GM19193 (cell line): ENCODE results near the gene CNR2.

Source experiments
- POLR2A ChIP-seq: IDR thresholded peaks from 4 replicates; pipeline ENCODE4 v1.6.1; 2011; ENCODE audit not compliant: insufficient read depth, insufficient read length; ENCODE audit errors: extremely low read depth

CNR2 gene

GRCh38 chr1:23913212-23913880, at the start of gene CNR2:
Gene CNR2 (minus strand): TSS chr1:23913362. CDS start chr1:23875617, 37,745 bp downstream.
- peak; percentile 80 for TF ChIP-seq POLR2A

DNA sequence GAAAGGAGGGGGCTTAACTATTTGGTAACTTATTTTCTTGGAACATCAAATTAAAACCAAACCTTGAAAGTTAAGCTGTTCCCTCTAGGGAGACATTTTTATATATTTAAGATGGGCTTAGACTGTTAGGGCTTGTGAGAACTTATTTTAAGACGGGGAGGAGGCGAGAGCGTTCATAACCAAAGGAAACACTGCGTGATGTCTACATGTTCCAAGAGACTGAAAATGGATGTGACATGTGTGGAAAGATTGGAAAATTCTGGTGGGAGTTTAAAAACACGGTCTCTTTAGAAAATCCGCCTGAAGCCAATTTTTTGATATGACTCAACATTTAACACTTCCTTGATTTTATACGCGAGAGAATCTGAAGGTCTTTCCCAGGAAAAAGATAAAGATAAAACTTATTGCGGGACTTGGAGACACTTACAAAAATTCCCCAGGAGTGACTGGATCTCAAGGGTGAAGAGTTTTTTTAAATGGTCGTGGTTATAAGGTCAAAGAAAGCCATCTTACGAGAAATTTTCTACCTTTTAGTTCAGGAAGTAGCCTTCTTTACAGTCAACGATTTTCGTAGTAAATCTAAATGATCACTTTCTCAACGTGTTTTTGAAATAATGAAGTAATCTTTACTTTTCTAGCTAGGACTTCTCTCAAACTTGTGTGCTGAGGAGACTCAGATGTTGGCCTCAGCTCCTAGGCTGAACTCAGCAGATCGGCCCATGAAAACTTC, 47.3 kb upstream of the CNR2 start:
- TF ChIP-seq POLR2A: no peak

DNA sequence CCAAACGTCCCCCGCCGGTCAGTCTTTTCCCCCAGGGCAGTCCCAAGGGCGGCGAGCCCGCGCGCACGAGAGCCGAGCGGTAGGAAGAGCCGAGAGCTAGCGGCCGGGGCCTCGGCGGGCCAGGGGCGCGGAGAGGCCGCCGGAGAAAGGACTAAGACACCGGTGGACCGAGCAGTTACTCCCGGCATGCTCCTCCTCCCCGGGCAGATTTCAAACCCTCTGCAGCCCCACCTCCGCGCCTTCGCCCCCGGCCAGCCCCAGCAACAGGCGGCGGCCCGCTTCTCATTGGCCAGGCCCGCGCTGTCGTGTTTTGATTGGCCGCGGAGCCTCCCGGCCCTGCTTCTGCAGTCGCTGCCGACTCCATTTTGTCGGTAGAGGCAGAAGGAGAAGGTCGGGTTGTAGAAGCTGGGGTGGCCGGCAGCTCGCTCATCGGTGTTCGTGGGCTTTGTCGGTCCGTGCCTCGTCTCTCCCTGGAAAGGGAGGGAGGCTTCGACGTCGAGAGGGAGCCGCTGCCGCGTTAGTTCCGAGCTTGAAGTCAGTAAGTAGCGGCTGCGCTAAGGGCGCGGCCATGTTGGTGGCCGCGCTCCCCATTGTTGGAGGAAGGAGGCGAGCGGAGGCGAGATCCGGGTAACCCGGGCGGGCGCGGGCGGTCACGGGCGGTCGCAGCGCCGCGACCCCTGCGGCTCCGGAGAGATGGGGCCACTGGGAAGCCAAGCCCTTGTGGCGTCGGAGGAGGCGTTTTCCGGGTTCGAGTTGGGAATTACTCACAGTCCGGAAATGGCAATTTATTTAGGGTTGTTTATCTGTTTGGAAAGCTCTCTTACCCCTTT, 46.5 kb upstream of the CNR2 start, which contains the start of gene PNRC2:
Gene PNRC2 (plus strand): TSS at position 368 of the 830 bp plus-strand sequence. CDS start 1,630 bp downstream, outside the sequence.
- TF ChIP-seq POLR2A: peak; percentile 93

DNA sequence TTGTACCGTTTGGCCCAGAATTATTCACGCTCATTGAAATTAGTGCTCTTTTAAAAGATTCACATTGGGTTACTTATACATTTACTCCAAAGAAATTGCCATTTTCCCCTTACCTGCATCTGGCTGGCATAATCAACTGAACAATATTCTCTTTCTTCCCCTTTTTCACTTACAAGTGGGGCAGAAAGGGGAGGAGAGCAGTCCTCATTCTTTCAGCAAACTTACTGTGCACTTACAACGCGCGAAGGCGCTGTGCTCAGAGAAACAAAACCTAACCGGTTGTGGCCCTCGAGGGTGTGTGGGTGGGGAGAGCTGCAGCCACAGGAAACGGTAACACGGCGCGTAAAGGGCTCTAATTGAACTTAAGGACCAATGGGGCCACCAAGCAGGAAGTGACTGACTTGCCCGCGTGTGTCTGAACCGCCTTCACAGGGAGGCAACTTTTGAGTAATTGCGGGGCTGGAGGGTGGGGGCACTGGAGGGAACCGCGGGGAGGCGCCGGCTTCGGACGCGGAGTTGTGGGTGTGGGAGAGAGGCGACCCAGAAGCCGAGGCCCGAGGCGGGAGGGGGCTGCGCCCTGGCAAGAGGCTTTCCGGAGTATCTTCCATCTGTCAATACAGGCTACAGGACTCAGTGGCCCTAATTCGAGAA, 45.8 kb upstream of the CNR2 start:
- peak; percentile 64 for TF ChIP-seq POLR2A

GRCh38 chr1:23957096-23957495, 43.9 kb upstream of the CNR2 start:
- no peak for TF ChIP-seq POLR2A

GRCh38 chr1:23953020-23953419, 39.9 kb upstream of the CNR2 start:
- TF ChIP-seq POLR2A: no peak

DNA sequence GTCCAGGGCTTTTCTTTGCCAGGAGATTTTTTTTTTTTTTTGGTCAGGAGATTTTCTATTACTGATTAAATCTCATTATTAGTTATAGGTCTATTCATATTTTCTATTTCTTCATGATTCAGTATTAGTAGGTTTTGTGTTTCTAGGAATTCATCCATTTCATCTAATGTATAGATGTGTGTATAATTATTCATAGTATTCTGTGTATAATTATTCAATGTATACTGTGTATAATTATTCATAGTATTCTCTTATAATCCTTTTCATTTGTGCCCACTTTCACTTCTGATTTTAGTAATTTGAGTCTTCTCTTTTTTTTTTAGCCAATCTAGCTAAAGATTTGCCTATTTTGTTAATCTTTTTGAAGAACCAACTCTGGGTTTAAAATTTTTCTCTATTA, 34.2 kb upstream of the CNR2 start:
- TF ChIP-seq POLR2A: no peak

DNA sequence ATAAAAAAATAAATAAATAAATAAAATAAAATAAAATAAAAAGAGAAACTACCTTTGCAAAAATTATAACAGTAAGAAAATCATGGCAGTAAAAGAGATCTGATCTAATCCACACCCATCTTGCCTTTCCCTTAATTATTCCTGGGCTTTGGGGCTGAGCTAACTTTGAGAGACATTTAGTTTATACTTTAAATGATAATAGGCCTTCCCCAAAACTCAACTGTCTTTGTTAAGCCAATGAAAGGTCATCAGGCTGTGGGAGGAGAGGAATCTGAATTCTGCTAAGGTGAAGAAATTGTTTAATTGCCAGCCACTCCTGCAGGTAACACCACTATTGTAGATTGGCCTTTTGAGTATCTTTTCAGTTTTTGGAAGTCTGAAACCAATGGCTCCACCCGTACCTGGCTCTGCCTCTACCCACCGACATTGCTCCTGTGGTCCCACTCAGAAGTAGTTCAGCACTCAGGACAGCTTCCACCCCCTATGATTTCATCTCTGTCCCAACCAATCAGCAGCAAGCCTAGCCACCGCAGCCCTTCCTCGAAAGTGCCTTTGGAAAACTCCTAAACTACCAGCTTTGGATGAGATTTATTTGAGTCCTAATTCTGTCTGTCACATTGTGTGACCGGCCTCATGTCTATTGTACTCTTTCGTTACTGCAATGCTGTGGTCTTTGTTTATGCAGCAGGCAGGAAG, 23.5 kb upstream of the CNR2 start:
- TF ChIP-seq POLR2A: no peak

- no peak for TF ChIP-seq POLR2A
These were observed 18.3 kb upstream of the CNR2 start for GRCh38 chr1:23931491-23931880.

GRCh38 chr1:23930861-23931490, 17.8 kb upstream of the CNR2 start:
- no peak for TF ChIP-seq POLR2A

GRCh38 chr1:23930270-23930669, 17.1 kb upstream of the CNR2 start:
- no peak for TF ChIP-seq POLR2A

DNA sequence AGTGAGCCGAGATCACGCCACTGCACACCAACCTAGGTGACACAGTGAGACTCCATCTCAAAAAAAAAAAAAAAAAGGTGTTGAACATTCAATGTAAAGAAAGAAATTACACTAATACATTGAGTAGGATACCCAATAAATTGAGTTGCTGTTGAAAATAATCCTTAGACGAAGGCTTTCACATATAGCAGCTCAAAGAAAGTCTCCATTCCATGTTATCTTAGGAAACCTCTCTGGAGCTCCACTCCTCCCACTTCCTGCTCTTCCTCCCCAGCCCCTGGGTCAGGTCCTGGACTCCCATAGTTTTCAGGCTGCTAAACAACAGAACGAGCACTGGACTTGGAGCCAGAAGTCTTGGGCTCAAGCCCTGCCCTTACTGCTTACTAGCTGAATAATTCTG, 15.6 kb upstream of the CNR2 start:
- TF ChIP-seq POLR2A: no peak

DNA sequence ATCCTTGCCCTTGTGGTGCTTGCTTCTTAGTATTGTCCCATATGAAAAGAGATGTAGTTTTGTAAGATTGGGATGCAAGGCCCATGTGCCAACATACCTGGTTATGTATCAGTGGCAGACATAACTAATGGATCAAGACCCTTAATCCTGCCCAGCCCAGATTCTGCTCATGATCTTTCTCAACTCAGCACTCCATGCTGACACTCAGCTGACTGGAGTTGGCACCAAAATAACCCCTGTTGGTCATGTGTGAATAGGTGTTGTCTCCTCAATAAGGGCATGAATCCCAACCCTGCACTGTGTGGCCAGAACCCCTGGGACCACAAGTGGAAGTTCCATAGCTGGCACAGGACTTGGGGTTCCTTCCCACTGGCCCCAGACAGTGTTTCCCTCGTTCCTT, 13.9 kb upstream of the CNR2 start:
- TF ChIP-seq POLR2A: no peak

DNA sequence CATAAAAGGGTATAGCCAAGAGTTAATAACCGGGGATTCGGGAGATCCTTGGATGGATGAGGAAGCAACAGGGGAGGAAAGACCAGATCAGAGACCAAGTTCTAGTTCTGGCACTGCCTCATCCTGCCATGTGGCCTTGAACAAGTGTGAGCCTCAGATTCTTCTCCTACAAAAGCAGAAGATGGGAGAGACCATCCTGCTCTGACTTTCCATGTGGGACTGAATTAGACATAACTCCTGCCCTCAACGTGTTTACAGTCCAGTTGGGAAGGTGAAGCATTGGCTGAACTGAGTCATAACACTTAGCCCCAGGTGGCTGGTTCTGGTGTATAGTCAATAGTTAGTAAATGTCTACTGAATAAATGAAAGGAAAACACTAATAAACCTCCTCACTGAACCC, 12.1 kb upstream of the CNR2 start:
- no peak for TF ChIP-seq POLR2A

GRCh38 chr1:23924601-23925000, 11.4 kb upstream of the CNR2 start:
- no peak for TF ChIP-seq POLR2A
